HG03457 (cell line): ENCODE results near the gene OR9G1.
"Not testable (repeated sequence)": the region's sequence is repeated elsewhere in the genome, so short reads cannot be mapped to it uniquely, and the experiment has no call there.

Experiments
- ATAC-seq: cut with Tn5 transposase; IDR thresholded peaks from one replicate; pipeline ENCODE4 v1.9.1; 2021; ENCODE audit warnings: moderate number of reproducible peaks; ENCODE audit not compliant: unreplicated experiment

Gene OR9G1

GRCh38 chr11:56698795-56699194, at the start of gene OR9G1:
TSS of gene OR9G1 (plus strand) at chr11:56699095. CDS start at chr11:56700388, 1,293 bp downstream.
- ATAC-seq, result no peak

- ATAC-seq, result no peak
Observed at GRCh38 chr11:56659755-56660154, 39.1 kb upstream of the OR9G1 start.

- ATAC-seq, result no peak
Observed at GRCh38 chr11:56663386-56663785, 35.5 kb upstream of the OR9G1 start, which contains the start of gene OR5AR1. TSS of gene OR5AR1 (plus strand) at chr11:56663686. CDS start at chr11:56663686, 0 bp downstream.

GRCh38 chr11:56670984-56671383, 27.9 kb upstream of the OR9G1 start:
- ATAC-seq, result no peak

- no peak for ATAC-seq
Observed at GRCh38 chr11:56688554-56689100, 10.3 kb upstream of the OR9G1 start.

GRCh38 chr11:56691179-56691578, 7.7 kb upstream of the OR9G1 start:
- not testable (repeated sequence) for ATAC-seq

GRCh38 chr11:56693428-56693827, 5.5 kb upstream of the OR9G1 start:
- ATAC-seq, result no peak

GRCh38 chr11:56700242-56700913, 1.5 kb downstream of the OR9G1 start:
- ATAC-seq, result no peak

- ATAC-seq, result no peak
Observed at GRCh38 chr11:56700914-56701485, 2.1 kb downstream of the OR9G1 start.

- no peak for ATAC-seq
Observed at GRCh38 chr11:56705784-56706396, 7.0 kb downstream of the OR9G1 start.

GRCh38 chr11:56706486-56706885, 7.6 kb downstream of the OR9G1 start:
- no peak for ATAC-seq

GRCh38 chr11:56714206-56714605, 15.3 kb downstream of the OR9G1 start:
- ATAC-seq, result no peak

- no peak for ATAC-seq
Observed at GRCh38 chr11:56716379-56716854, 17.5 kb downstream of the OR9G1 start.

GRCh38 chr11:56720513-56720912, 21.6 kb downstream of the OR9G1 start:
- no peak for ATAC-seq

- no peak for ATAC-seq
Observed at GRCh38 chr11:56740107-56740506, 41.2 kb downstream of the OR9G1 start.

GRCh38 chr11:56740886-56741285, 42.0 kb downstream of the OR9G1 start:
- ATAC-seq, result no peak

GRCh38 chr11:56748597-56748996, 49.7 kb downstream of the OR9G1 start, which contains the start of gene OR9G4:
TSS of gene OR9G4 (minus strand) at chr11:56748697. CDS start at chr11:56743766, 4,931 bp downstream.
- no peak for ATAC-seq

GRCh38 chr11:56750190-56750589, 51.3 kb downstream of the OR9G1 start:
- ATAC-seq, result no peak

- no peak for ATAC-seq
Observed at GRCh38 chr11:56751480-56751879, 52.6 kb downstream of the OR9G1 start.
